Neural crest cell (in vitro differentiated cells): ENCODE data around the gene SFI1. TPM values are rescaled to one million over a fixed set of nuclear protein-coding genes. Genes with fewer than 3 reads are reported as not detected.
"Not testable (repeated sequence)": the region's sequence is repeated elsewhere in the genome, so short reads cannot be mapped to it uniquely, and the experiment has no call there.

Experiments
- DNase-seq: peaks from one replicate; pipeline ENCODE4 v3.0.0; 2021; ENCODE audit warnings: low read depth, mixed read lengths, low spot score
- H3K27ac Mint-ChIP-seq: one replicate; pipeline ENCODE4 v1.8.0; 2021; ENCODE audit warnings: mild to moderate bottlenecking, mixed read lengths; ENCODE audit not compliant: unreplicated experiment
- H3K27me3 Mint-ChIP-seq: 2 replicates; pipeline ENCODE4 v1.8.0; 2021; ENCODE audit warnings: low read depth, mild to moderate bottlenecking, mixed read lengths
- H3K36me3 Mint-ChIP-seq: 2 replicates; pipeline ENCODE4 v1.8.0; 2021; ENCODE audit warnings: low read depth, mild to moderate bottlenecking, mixed read lengths
- H3K4me1 Mint-ChIP-seq: 2 replicates; pipeline ENCODE4 v1.8.0; 2021; ENCODE audit warnings: mixed read lengths
- H3K4me3 Mint-ChIP-seq: one replicate; pipeline ENCODE4 v1.8.0; 2021; ENCODE audit warnings: mild to moderate bottlenecking, mixed read lengths
- H3K9me3 Mint-ChIP-seq: 2 replicates; pipeline ENCODE4 v1.8.0; 2021; ENCODE audit warnings: mixed read lengths
- total RNA-seq: library from RNA; stranded (reverse); gene quantifications from 2 replicates; pipeline ENCODE4 v1.2.1, GENCODE V29; 2021
- TF ChIP-seq, protein P1 (sequence below): fragments of 200-600 bp; sonication (generic); conservative IDR thresholded peaks from 2 replicates; pipeline ENCODE4 v1.5.0; 2021; ENCODE audit warnings: antibody characterized with exemption, mild to moderate bottlenecking

The SFI1 gene
- total RNA-seq, 1 donor from 2014 or later, result 67.3 TPM

GRCh38 chr22:31540966-31541365 is 44.6 kb downstream of the SFI1 start:
- H3K4me1 Mint-ChIP-seq, result no peaks in the 10 kb centered on the region

DNA sequence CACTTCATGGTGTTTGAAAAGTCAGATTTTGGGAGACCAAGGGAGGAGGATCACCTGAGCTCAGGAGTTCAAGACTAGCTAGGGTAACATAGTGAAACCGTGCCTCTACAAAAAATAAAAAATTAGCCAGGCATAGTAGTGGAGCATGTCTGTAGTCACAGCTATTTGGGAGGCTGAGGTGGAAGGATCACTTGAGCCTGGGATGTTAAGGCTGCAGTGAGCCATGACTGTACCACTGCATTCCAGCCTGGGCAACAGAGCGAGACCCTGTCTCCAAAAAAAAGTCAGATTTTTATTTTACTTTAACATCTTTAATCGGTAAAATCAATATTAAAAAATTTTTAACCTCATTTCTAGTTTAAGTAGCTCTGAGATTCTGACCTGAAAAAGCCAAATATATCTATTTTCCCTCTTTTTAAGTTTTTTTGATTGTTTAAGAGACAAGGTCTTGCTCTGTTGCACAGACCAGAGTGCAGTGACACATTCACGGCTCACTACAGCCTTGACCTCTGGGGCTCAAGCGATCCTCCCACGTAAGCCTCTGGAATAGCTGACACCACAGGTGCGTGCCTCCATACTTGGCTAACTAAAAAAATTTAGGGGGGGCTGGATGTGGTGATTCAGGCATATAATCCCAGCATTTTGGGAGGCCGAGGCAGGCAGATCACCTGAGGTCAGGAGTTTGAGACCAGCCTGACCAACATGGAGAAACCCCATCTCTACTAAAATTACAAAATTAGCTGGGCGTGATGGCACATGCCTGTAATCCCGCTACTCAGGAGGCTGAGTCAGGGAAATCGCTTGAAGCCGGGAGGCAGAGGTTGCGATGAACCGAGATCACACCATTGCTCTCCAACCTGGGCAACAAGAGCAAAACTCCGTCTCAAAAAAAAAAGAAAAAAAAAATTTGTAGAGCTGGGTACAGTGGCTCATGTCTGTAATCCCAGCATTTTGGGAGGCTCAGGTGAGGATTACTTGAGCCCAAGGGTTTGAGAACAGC is 48.4 kb downstream of the SFI1 start:
- no peak overlapping the region for H3K4me3 Mint-ChIP-seq
- no peaks in the 10 kb centered on the region for H3K27me3 Mint-ChIP-seq
- no peak for DNase-seq
- H3K36me3 Mint-ChIP-seq, result no peaks in the 10 kb centered on the region
- TF ChIP-seq, protein P1, sequence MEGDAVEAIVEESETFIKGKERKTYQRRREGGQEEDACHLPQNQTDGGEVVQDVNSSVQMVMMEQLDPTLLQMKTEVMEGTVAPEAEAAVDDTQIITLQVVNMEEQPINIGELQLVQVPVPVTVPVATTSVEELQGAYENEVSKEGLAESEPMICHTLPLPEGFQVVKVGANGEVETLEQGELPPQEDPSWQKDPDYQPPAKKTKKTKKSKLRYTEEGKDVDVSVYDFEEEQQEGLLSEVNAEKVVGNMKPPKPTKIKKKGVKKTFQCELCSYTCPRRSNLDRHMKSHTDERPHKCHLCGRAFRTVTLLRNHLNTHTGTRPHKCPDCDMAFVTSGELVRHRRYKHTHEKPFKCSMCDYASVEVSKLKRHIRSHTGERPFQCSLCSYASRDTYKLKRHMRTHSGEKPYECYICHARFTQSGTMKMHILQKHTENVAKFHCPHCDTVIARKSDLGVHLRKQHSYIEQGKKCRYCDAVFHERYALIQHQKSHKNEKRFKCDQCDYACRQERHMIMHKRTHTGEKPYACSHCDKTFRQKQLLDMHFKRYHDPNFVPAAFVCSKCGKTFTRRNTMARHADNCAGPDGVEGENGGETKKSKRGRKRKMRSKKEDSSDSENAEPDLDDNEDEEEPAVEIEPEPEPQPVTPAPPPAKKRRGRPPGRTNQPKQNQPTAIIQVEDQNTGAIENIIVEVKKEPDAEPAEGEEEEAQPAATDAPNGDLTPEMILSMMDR, result no peak
- no peaks in the 10 kb centered on the region for H3K9me3 Mint-ChIP-seq
- no peak overlapping the region for H3K27ac Mint-ChIP-seq
- H3K4me1 Mint-ChIP-seq, result no peaks in the 10 kb centered on the region

More at GRCh38 chr22:31540966-31541365, 44.6 kb downstream of the SFI1 start:
- Mint-ChIP-seq H3K4me3 (no peak overlapping the region), H3K36me3 (peaks cover 4% of the 10 kb centered on the region), H3K27me3 (no peaks in the 10 kb centered on the region), H3K27ac (no peak overlapping the region), H3K9me3 (no peaks in the 10 kb centered on the region)
- TF ChIP-seq, protein P1, result no peak
- no peak for DNase-seq

- H3K27ac Mint-ChIP-seq, result no peak overlapping the region
- H3K4me3 Mint-ChIP-seq, result no peak overlapping the region
- no peaks in the 10 kb centered on the region for H3K9me3 Mint-ChIP-seq
- H3K4me1 Mint-ChIP-seq, result no peaks in the 10 kb centered on the region
- no peaks in the 10 kb centered on the region for H3K27me3 Mint-ChIP-seq
- DNase-seq, result no peak
- TF ChIP-seq, protein P1, result no peak
- no peaks in the 10 kb centered on the region for H3K36me3 Mint-ChIP-seq
Observed at GRCh38 chr22:31550871-31551370, 54.6 kb downstream of the SFI1 start.

DNA sequence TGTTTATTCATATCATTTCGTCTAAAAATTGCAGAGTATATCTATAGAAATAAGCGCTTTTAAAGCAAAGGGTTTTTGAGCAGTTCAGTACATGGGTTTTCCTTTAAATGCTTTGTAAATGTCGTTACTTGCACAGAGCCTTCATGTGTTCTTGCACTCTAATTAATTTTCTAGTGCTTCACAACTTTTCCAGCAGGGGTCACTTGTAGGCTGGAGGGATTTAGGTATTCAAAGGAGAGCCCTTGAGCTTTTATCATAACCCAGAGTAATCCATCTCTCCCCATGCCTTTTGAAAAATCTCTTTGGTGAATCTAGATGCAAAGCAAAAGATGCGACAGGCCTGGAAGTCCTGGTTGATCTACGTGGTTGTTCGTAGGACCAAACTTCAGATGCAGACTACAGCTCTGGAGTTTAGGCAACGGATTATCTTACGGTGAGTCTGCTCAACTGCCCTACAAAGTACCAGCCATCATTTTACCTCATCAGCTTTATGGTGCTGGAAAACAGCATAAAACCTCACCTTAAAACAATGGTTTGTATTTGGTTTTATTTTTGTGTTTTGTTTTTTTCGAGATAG is 60.4 kb downstream of the SFI1 start:
- no peak overlapping the region for H3K27ac Mint-ChIP-seq
- H3K4me1 Mint-ChIP-seq, result peaks cover 3% of the 10 kb centered on the region
- no peaks in the 10 kb centered on the region for H3K27me3 Mint-ChIP-seq
- TF ChIP-seq, protein P1, result peak; percentile 71
- peak; percentile 11 for DNase-seq
- H3K4me3 Mint-ChIP-seq, result no peak overlapping the region
- H3K9me3 Mint-ChIP-seq, result no peaks in the 10 kb centered on the region
- H3K36me3 Mint-ChIP-seq, result no peaks in the 10 kb centered on the region

- not testable (repeated sequence) for H3K27me3 Mint-ChIP-seq, H3K4me3 Mint-ChIP-seq, H3K9me3 Mint-ChIP-seq, H3K27ac Mint-ChIP-seq, H3K4me1 Mint-ChIP-seq, DNase-seq, H3K36me3 Mint-ChIP-seq
Observed at GRCh38 chr22:31558546-31558945, 62.2 kb downstream of the SFI1 start.
